Activated T-helper 17 cell treated with anti-CD3 and anti-CD28 coated beads, Interleukin-2, amount 50 U/mL, for 72 hours (primary cell): ENCODE data around the gene B3GNT9. TPM values are rescaled to one million over a fixed set of nuclear protein-coding genes. Genes with fewer than 3 reads are reported as not detected.
"Not testable (repeated sequence)": the region's sequence is repeated elsewhere in the genome, so short reads cannot be mapped to it uniquely, and the experiment has no call there.

Source experiments
- ATAC-seq: fragments of 150-1000 bp; cut with Tn5 transposase; replicated peaks from 2 replicates; pipeline ENCODE4 v1.10.0; 2021; ENCODE audit warnings: mild to moderate bottlenecking, moderate library complexity
- H3K27ac Mint-ChIP-seq: one replicate; pipeline ENCODE4 v1.8.0; 2022; ENCODE audit warnings: mixed read lengths
- H3K27me3 Mint-ChIP-seq: one replicate; pipeline ENCODE4 v1.8.0; 2022; ENCODE audit warnings: mixed read lengths
- H3K36me3 Mint-ChIP-seq: one replicate; pipeline ENCODE4 v1.8.0; 2022; ENCODE audit warnings: low read depth, mild to moderate bottlenecking, mixed read lengths
- H3K4me1 Mint-ChIP-seq: one replicate; pipeline ENCODE4 v1.8.0; 2022; ENCODE audit warnings: mixed read lengths
- H3K4me3 Mint-ChIP-seq: one replicate; pipeline ENCODE4 v1.8.0; 2022; ENCODE audit warnings: mild to moderate bottlenecking, mixed read lengths
- H3K9me3 Mint-ChIP-seq: one replicate; pipeline ENCODE4 v1.8.0; 2022; ENCODE audit warnings: mixed read lengths
- total RNA-seq, 2 donors: library from RNA; stranded (reverse); gene quantifications; one replicate each; pipeline ENCODE4 v1.2.3, GENCODE V29; 2022

B3GNT9 gene
- total RNA-seq, 2 donors from 2014 or later: 8.3 to 12.3 TPM

GRCh38 chr16:67142342-67142741 is 8.5 kb downstream of the B3GNT9 start:
- no peak for ATAC-seq
- Mint-ChIP-seq H3K4me3 (no peak overlapping the region), H3K36me3 (peaks cover 81% of the 10 kb centered on the region), H3K9me3 (no peaks in the 10 kb centered on the region), H3K27ac (no peak overlapping the region), H3K27me3 (no peaks in the 10 kb centered on the region), H3K4me1 (no peaks in the 10 kb centered on the region)

GRCh38 chr16:67141391-67141790 is 9.4 kb downstream of the B3GNT9 start:
- Mint-ChIP-seq H3K9me3 (no peaks in the 10 kb centered on the region), H3K27ac (no peak overlapping the region)
- ATAC-seq: no peak

GRCh38 chr16:67137605-67138004 is 13.2 kb downstream of the B3GNT9 start:
- no peaks in the 10 kb centered on the region for H3K9me3 Mint-ChIP-seq
- no peak overlapping the region for H3K27ac Mint-ChIP-seq
- ATAC-seq: no peak
- H3K27me3 Mint-ChIP-seq: no peaks in the 10 kb centered on the region
- H3K4me3 Mint-ChIP-seq: no peak overlapping the region
- peaks cover 83% of the 10 kb centered on the region for H3K36me3 Mint-ChIP-seq
- H3K4me1 Mint-ChIP-seq: no peaks in the 10 kb centered on the region

More at GRCh38 chr16:67141391-67141790, 9.4 kb downstream of the B3GNT9 start:
- no peaks in the 10 kb centered on the region for H3K27me3 Mint-ChIP-seq
- peaks cover 84% of the 10 kb centered on the region for H3K36me3 Mint-ChIP-seq
- H3K4me3 Mint-ChIP-seq: no peak overlapping the region
- H3K4me1 Mint-ChIP-seq: no peaks in the 10 kb centered on the region

GRCh38 chr16:67129422-67129821 is 21.4 kb downstream of the B3GNT9 start:
- H3K27me3 Mint-ChIP-seq: no peaks in the 10 kb centered on the region
- no peak for ATAC-seq
- no peak overlapping the region for H3K4me3 Mint-ChIP-seq
- H3K27ac Mint-ChIP-seq: no peak overlapping the region
- H3K4me1 Mint-ChIP-seq: no peaks in the 10 kb centered on the region
- H3K36me3 Mint-ChIP-seq: peaks cover 70% of the 10 kb centered on the region
- no peaks in the 10 kb centered on the region for H3K9me3 Mint-ChIP-seq

GRCh38 chr16:67128887-67129286 is 21.9 kb downstream of the B3GNT9 start:
- Mint-ChIP-seq H3K4me1 (no peaks in the 10 kb centered on the region), H3K36me3 (peaks cover 70% of the 10 kb centered on the region), H3K27ac (no peak overlapping the region), H3K9me3 (no peaks in the 10 kb centered on the region), H3K27me3 (no peaks in the 10 kb centered on the region), H3K4me3 (no peak overlapping the region)
- no peak for ATAC-seq

- Mint-ChIP-seq H3K4me3 (no peak overlapping the region), H3K27me3 (no peaks in the 10 kb centered on the region), H3K36me3 (peaks cover 70% of the 10 kb centered on the region), H3K27ac (peak overlapping the region; percentile 40), H3K9me3 (no peaks in the 10 kb centered on the region), H3K4me1 (no peaks in the 10 kb centered on the region)
- no peak for ATAC-seq
Observed at GRCh38 chr16:67128417-67128816, 22.4 kb downstream of the B3GNT9 start.

GRCh38 chr16:67122799-67123198 is 28.0 kb downstream of the B3GNT9 start:
- peaks cover 77% of the 10 kb centered on the region for H3K36me3 Mint-ChIP-seq
- not testable (repeated sequence) for H3K9me3 Mint-ChIP-seq, H3K4me1 Mint-ChIP-seq, H3K27ac Mint-ChIP-seq, H3K4me3 Mint-ChIP-seq, ATAC-seq, H3K27me3 Mint-ChIP-seq

GRCh38 chr16:67120025-67120424 is 30.8 kb downstream of the B3GNT9 start:
- Mint-ChIP-seq H3K27me3 (no peaks in the 10 kb centered on the region), H3K36me3 (peaks cover 61% of the 10 kb centered on the region), H3K27ac (no peak overlapping the region), H3K4me3 (no peak overlapping the region), H3K9me3 (no peaks in the 10 kb centered on the region), H3K4me1 (peaks cover 7% of the 10 kb centered on the region)
- no peak for ATAC-seq

GRCh38 chr16:67117716-67118115 is 33.1 kb downstream of the B3GNT9 start:
- H3K36me3 Mint-ChIP-seq: peaks cover 45% of the 10 kb centered on the region
- H3K4me3 Mint-ChIP-seq: no peak overlapping the region
- peaks cover 15% of the 10 kb centered on the region for H3K4me1 Mint-ChIP-seq
- ATAC-seq: no peak
- no peaks in the 10 kb centered on the region for H3K9me3 Mint-ChIP-seq
- H3K27me3 Mint-ChIP-seq: no peaks in the 10 kb centered on the region
- no peak overlapping the region for H3K27ac Mint-ChIP-seq

GRCh38 chr16:67116388-67117311 is 34.1 kb downstream of the B3GNT9 start:
- peaks cover 15% of the 10 kb centered on the region for H3K4me1 Mint-ChIP-seq
- peaks cover 43% of the 10 kb centered on the region for H3K36me3 Mint-ChIP-seq
- H3K4me3 Mint-ChIP-seq: no peak overlapping the region
- H3K27ac Mint-ChIP-seq: peak overlapping the region; percentile 11
- H3K9me3 Mint-ChIP-seq: no peaks in the 10 kb centered on the region
- H3K27me3 Mint-ChIP-seq: no peaks in the 10 kb centered on the region
- ATAC-seq: no peak

GRCh38 chr16:67115639-67116038 is 35.2 kb downstream of the B3GNT9 start:
- H3K36me3 Mint-ChIP-seq: peaks cover 38% of the 10 kb centered on the region
- no peaks in the 10 kb centered on the region for H3K9me3 Mint-ChIP-seq
- H3K4me3 Mint-ChIP-seq: no peak overlapping the region
- peaks cover 15% of the 10 kb centered on the region for H3K4me1 Mint-ChIP-seq
- peak overlapping the region; percentile 11 for H3K27ac Mint-ChIP-seq
- no peak for ATAC-seq
- no peaks in the 10 kb centered on the region for H3K27me3 Mint-ChIP-seq

- ATAC-seq: no peak
- no peaks in the 10 kb centered on the region for H3K27me3 Mint-ChIP-seq
- peaks cover 15% of the 10 kb centered on the region for H3K4me1 Mint-ChIP-seq
- no peaks in the 10 kb centered on the region for H3K9me3 Mint-ChIP-seq
- H3K27ac Mint-ChIP-seq: peak overlapping the region; percentile 11
- H3K4me3 Mint-ChIP-seq: no peak overlapping the region
- H3K36me3 Mint-ChIP-seq: peaks cover 35% of the 10 kb centered on the region
Observed at GRCh38 chr16:67114793-67115192, 36.0 kb downstream of the B3GNT9 start.

GRCh38 chr16:67112591-67113399 is 38.0 kb downstream of the B3GNT9 start:
- no peaks in the 10 kb centered on the region for H3K9me3 Mint-ChIP-seq
- H3K4me1 Mint-ChIP-seq: peaks cover 15% of the 10 kb centered on the region
- peak overlapping the region; percentile 7 for H3K27ac Mint-ChIP-seq
- no peak overlapping the region for H3K4me3 Mint-ChIP-seq
- no peak for ATAC-seq
- no peaks in the 10 kb centered on the region for H3K27me3 Mint-ChIP-seq
- peaks cover 25% of the 10 kb centered on the region for H3K36me3 Mint-ChIP-seq

GRCh38 chr16:67111951-67112444 is 38.8 kb downstream of the B3GNT9 start:
- Mint-ChIP-seq H3K9me3 (no peaks in the 10 kb centered on the region), H3K36me3 (peaks cover 25% of the 10 kb centered on the region), H3K4me3 (peak overlapping the region; percentile 94), H3K27ac (peak overlapping the region; percentile 7), H3K27me3 (no peaks in the 10 kb centered on the region), H3K4me1 (peaks cover 15% of the 10 kb centered on the region)
- no peak for ATAC-seq
